KOPT-K1 (cell line): ENCODE data around the gene CYP26C1.

Experiments used
- H3K27ac ChIP-seq: fragments of 200-600 bp; sonication (generic); 2 replicates; pipeline ENCODE4 v1.5.1; 2016; ENCODE audit warnings: antibody characterized with exemption, mild to moderate bottlenecking, low read depth, low read length; ENCODE audit not compliant: poor library complexity, severe bottlenecking
- H3K36me3 ChIP-seq: fragments of 200-600 bp; sonication (generic); 2 replicates; pipeline ENCODE4 v1.5.1; 2017; ENCODE audit warnings: antibody characterized with exemption, mild to moderate bottlenecking, low read length, moderate library complexity; ENCODE audit not compliant: insufficient read depth
- H3K9me3 ChIP-seq: fragments of 200-600 bp; sonication (generic); 2 replicates; pipeline ENCODE4 v1.5.1; 2017; ENCODE audit warnings: antibody characterized with exemption, low read length, mild to moderate bottlenecking; ENCODE audit not compliant: insufficient read depth, poor library complexity, severe bottlenecking

CYP26C1 gene

DNA sequence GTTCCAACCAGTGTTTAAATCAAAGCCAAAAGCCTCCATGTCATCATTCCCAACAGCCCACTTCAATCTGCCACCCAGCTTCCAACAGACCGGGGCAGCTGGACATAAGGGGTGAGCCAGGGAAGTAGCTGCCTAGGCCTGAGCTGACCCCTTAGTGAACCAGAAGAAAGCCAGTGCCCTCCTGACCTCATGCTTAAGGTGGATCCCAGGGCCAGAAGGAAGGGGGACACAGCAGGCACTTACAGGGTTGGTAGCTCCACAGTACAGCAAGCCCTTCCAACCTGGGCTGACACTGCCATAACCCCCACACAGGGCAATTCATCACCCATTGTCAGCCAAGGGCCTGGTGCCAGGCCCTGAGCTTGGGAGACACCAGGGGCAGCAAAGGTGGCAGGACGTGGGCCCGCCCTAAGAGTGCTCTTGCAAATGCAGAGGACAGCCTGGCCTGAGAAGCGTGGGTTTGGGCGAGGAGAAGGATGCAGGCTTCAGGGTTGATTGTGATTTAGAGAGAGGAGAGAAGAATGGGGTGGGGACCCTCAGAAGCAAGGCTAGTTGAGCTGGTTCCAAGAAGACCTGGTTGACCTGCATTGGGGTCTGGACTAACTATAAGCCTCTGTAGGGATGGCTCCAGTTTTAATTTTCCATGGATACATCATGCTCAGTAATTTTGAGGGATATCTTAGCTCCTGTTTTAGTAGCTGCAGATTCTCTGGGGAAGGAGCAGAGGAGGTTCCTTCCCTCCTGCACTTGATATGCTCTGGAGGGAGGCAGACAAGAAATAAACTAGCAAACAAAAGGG is 10.0 kb downstream of the CYP26C1 start:
- Histone ChIP-seq H3K36me3 (no peaks in the 10 kb centered on the region), H3K9me3 (no peaks in the 10 kb centered on the region), H3K27ac (no peak overlapping the region)

DNA sequence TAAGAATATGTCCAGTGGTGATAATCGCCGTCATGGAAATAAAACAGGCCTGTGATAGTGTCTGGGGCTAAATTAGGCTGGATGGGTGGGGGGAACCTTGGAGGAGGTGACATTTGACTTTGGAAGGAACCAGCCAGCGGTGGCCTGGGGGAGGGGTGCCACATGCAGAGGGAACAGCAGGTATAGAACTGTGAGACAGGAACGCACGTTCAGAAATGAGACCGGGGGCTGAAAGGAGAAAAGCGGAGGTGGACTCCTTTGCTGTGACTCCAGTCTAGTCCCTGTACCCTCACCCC is 10.5 kb downstream of the CYP26C1 start:
- H3K27ac ChIP-seq: no peak overlapping the region
- H3K9me3 ChIP-seq: no peaks in the 10 kb centered on the region
- no peaks in the 10 kb centered on the region for H3K36me3 ChIP-seq

DNA sequence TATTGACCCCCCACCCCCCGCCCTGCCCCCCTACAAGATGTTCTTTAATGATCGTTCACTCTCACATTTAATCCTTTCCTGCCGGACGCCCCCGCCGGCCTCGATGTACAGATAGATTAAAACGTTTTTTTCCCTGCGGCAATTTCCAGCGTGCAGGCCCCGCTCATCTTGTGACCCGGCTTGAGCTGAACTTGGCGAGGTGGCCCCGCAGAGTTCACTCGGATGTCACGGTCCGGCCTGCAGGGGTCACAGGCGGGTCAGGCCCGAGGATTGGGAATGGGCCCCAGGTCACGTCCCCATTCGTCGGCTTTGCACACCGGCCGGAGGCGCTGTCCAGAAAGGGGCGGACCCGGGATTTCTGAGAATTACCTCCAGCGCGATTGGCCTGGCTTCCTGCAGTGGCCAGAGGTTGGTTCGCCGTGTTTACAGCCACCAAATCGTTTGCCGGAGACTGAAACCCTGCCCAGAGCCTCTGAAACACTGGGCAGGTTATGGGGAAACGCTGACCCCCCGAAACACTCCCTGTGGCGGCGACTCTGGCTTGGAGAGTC is 11.2 kb downstream of the CYP26C1 start:
- Histone ChIP-seq H3K9me3 (no peaks in the 10 kb centered on the region), H3K27ac (no peak overlapping the region), H3K36me3 (no peaks in the 10 kb centered on the region)

DNA sequence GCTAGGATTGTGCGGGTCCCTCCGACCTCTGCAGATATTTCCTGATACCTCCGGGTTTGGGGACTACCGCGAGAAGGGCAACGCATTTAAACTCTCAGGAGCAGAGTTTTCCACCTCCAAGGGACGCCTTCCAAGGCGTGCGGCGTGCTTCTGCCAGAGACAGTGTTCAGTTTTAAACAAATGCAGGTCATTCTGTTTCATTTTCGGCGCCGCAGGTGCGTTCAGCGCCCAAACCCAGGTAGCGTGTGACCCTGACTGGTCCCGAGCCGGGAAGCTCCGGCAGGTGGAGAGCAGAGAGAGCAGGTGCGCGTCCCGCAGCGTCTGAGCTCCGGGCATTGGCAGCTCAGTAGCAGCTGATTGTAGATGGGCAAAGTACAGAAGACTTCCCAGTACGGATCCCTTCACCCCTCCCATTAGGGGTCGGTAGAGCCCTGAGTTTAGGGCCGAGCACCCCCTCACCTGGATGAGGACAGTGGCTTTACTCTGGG is 11.7 kb downstream of the CYP26C1 start:
- Histone ChIP-seq H3K36me3 (no peaks in the 10 kb centered on the region), H3K9me3 (no peaks in the 10 kb centered on the region), H3K27ac (no peak overlapping the region)

DNA sequence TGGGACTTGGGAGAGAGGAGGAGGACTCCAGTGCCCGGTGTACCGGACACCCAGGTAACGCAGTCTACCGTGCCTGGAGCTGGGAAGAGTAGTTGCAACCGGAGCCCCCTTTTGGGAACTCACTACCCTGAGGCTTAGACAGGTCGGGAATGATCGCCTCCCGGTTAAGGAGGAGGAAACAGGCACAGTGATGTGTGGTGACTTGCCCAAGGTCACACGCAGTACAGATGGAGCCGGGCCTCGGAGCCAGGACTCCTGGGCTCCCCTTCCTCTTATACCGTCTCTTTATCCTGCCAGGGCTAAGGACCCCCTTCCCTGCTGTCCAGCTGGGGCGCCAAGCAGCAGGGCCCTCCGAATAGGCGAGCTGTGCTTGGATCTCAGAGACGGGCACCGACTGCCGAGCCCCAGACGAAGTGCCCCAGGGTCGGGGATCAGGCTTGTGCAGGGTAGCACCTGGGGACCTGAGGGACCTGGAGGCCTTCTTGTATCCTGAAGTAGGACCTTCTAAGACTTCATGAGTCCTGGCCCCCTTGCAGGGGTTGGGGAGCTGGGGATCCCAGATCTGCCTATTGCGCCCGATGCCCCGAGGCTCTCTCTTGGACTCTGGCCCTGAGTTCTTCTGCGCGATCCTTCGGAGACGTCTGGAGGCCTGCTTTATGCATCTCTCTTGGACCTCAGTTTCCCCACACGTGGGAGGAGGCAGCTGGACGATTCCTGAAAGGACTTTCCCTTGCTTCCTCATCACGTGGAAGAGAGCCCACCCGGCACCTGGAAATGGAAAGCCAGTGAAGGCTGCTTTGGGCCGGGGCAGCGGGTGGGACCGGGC is 12.3 kb downstream of the CYP26C1 start:
- Histone ChIP-seq H3K36me3 (no peaks in the 10 kb centered on the region), H3K9me3 (no peaks in the 10 kb centered on the region), H3K27ac (no peak overlapping the region)

DNA sequence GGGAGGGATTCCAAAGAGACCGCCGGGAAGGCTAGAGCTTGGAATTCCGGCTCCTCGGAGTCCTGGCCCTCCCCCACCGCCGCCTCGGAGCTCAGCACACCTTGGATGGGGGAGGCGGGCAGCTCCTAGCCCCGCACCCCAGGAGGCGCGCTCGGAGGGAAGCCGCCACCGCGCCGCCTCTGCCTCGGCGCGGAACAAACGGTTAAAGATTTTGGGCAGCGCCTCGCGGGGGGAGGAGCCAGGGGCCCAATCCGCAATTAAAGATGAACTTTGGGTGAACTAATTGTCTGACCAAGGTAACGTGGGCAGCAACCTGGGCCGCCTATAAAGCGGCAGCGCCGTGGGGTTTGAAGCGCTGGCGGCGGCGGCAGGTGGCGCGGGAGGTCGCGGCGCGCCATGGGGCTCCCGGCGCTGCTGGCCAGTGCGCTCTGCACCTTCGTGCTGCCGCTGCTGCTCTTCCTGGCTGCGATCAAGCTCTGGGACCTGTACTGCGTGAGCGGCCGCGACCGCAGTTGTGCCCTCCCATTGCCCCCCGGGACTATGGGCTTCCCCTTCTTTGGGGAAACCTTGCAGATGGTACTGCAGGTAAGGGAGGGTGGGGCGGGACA is 13.0 kb downstream of the CYP26C1 start, which contains the start of gene CYP26A1:
Gene CYP26A1 (plus strand): TSS at position 355 of the 608 bp plus-strand sequence. CDS start 42 bp downstream, at position 397.
- Histone ChIP-seq H3K27ac (no peak within 1 kb of the TSS), H3K36me3 (no peaks in the 10 kb centered on the region), H3K9me3 (no peaks in the 10 kb centered on the region)

DNA sequence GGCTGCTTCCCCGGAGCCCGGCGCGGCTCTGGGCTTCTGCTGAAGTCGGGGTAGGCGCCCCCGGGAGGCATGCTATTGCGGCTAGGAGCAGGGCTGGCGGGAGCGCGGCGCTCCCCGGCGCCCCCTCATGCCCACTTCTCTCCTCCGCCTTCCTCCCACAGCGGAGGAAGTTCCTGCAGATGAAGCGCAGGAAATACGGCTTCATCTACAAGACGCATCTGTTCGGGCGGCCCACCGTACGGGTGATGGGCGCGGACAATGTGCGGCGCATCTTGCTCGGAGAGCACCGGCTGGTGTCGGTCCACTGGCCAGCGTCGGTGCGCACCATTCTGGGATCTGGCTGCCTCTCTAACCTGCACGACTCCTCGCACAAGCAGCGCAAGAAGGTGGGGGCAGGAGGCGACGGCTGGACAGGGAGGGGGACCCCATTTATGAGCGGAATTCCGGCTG is 13.6 kb downstream of the CYP26C1 start:
- Histone ChIP-seq H3K27ac (no peak overlapping the region), H3K36me3 (no peaks in the 10 kb centered on the region), H3K9me3 (no peaks in the 10 kb centered on the region)

DNA sequence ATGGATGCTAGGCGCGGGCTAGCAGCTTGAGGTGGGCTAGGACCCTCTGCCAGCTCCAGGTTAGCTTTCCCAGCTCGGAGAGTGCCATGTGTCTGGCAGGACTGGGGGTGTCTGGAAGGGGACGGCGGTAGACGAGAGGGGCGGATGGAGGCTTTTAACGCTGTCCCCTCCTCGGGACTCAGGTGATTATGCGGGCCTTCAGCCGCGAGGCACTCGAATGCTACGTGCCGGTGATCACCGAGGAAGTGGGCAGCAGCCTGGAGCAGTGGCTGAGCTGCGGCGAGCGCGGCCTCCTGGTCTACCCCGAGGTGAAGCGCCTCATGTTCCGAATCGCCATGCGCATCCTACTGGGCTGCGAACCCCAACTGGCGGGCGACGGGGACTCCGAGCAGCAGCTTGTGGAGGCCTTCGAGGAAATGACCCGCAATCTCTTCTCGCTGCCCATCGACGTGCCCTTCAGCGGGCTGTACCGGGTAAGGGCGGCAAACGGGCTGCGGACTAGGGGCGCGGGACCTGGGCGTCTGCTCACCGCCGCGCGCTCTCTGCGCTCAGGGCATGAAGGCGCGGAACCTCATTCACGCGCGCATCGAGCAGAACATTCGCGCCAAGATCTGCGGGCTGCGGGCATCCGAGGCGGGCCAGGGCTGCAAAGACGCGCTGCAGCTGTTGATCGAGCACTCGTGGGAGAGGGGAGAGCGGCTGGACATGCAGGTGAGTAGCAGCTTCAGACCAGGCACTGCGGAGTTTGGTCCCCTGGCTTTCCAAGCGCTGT is 14.2 kb downstream of the CYP26C1 start:
- no peaks in the 10 kb centered on the region for H3K9me3 ChIP-seq
- no peak overlapping the region for H3K27ac ChIP-seq
- H3K36me3 ChIP-seq: no peaks in the 10 kb centered on the region

DNA sequence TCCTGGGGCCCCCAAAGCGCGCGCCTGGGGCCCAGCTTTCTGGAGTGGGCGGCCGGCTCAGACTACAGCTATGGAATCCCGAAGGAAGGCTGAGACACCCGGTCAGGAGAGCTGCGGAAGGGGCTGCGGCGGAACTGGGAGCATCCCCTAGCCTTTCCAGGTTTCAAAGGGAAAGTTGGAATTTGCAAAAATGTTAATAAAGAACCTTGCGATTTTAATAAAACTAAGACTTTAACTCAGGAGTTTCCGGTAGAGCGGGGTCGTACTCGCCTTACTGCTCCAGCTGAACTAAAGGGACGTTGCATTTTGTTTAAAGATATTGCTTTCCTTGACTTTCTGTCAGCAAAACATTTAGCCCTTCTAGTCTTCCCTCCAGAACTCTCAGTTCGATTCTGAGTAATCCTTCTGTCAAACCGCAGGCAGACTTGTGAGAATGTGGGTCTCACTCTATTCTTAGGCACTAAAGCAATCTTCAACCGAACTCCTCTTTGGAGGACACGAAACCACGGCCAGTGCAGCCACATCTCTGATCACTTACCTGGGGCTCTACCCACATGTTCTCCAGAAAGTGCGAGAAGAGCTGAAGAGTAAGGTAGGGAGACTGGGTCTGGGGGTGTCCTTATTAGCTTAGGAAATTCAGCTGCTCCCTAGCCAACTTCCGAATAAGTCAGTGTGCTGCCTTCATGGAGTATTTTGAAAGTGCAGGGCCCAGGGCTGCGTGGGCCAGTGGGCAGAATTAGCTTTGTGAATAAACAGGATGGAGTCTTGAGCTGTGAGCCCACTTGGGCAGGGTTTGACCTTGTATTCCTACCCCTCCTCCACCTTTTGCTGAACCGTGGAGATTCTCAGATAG is 15.0 kb downstream of the CYP26C1 start:
- no peaks in the 10 kb centered on the region for H3K9me3 ChIP-seq
- no peak overlapping the region for H3K27ac ChIP-seq
- no peaks in the 10 kb centered on the region for H3K36me3 ChIP-seq

DNA sequence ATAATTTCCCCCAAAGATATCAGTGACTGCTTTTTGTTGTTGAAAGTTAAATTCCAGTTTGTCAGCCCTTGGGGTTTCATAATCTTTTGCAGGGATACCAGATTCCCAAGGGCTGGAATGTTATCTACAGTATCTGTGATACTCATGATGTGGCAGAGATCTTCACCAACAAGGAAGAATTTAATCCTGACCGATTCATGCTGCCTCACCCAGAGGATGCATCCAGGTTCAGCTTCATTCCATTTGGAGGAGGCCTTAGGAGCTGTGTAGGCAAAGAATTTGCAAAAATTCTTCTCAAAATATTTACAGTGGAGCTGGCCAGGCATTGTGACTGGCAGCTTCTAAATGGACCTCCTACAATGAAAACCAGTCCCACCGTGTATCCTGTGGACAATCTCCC is 16.3 kb downstream of the CYP26C1 start:
- Histone ChIP-seq H3K27ac (no peak overlapping the region), H3K36me3 (no peaks in the 10 kb centered on the region), H3K9me3 (no peaks in the 10 kb centered on the region)

DNA sequence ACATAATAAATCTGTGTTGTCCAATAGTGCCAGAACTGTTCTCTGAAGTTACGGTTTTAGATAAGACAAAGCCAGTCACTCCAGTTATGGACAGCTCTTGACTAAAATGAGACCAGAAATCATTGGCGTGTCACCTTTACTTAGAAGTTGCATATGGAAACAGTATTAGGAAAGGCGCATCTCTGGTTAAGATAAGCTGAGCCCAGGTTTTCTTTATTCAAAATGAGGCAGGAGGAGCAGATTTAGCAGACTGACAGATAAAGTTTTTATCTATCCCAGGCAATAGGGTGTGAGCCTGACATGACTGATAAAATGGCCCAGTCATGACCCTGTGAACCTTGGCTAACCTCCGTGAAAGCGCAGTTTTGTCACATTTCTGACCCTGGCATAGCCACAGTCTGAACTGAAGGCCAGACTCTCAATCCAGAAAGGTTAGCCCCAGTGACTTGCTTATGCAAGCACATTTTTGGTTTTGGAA is 17.3 kb downstream of the CYP26C1 start:
- Histone ChIP-seq H3K9me3 (no peaks in the 10 kb centered on the region), H3K27ac (no peak overlapping the region), H3K36me3 (no peaks in the 10 kb centered on the region)

DNA sequence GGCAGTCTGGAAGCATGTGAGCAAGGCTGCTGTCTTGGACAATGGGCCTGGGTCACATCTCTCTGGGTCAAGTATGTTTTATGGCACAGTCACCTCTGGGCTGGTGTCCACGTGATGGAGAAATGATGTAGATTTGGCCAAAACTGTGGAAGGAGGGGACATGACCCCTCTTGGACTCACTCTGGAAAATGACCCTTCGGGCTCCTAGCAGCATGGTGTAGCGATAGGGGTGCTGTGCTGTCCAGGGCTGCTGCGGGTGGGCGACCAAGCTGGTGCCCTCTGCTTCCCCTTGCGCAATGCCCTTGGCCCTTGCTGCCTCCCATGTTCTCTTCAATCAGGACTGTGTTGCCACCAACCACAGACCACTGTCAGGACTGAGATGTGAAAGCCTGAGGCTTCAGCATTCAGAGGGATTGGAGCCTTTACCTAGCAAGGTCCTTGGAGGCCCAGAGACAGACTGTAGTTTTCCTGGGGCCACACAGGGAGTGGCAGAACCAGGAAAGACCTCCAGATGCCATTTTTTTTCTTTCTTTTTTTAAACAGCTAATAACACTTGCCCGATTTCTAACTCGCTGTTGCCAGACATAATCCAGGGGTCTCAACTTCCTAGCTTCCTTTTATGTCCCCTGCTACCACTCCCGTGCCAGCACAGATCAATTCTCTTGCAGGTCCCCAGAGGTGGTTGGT is 19.2 kb downstream of the CYP26C1 start:
- Histone ChIP-seq H3K36me3 (no peaks in the 10 kb centered on the region), H3K27ac (no peak overlapping the region), H3K9me3 (no peaks in the 10 kb centered on the region)

DNA sequence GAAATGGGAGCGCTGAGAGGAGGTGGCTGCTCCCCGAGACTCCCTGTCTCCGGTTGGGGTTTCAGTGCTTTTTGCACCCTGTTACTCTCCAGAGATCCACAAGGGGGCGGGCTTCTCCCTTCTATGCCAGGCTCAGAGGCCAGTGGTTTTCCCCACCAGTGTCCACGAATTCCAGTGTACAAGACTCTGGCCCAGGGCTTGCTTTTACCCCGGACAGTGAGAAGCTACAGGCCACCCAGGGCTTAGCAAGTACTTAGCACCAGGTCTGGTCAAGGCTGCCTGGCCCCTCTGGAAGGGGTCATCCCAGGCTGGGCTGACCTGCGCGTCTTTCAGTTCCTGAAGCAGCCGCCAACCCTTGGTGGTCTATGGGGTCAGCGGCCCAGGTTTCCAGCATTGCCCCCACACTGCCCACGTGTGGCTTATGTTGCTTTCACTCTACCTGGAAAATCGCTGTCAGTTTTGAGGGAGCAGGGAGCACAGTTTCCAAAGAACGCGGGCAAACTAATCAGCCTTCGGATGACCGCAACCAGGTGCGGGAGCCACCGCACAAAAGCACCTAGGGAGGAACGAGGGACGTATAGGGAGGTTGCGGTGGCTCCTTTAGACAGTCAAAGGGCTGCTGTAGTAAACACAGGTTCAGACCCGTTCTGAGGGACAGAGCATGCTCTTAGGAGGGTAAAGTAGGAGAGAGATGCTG is 19.9 kb downstream of the CYP26C1 start:
- Histone ChIP-seq H3K27ac (no peak overlapping the region), H3K36me3 (no peaks in the 10 kb centered on the region), H3K9me3 (no peaks in the 10 kb centered on the region)
